ENCODE measurements around the gene ASIC2. TPM values are rescaled to one million over a fixed set of nuclear protein-coding genes. Genes with fewer than 3 reads are reported as not detected.

The ASIC2 gene
- total RNA-seq, 1 experiment from 2014 or later = not detected

DNA sequence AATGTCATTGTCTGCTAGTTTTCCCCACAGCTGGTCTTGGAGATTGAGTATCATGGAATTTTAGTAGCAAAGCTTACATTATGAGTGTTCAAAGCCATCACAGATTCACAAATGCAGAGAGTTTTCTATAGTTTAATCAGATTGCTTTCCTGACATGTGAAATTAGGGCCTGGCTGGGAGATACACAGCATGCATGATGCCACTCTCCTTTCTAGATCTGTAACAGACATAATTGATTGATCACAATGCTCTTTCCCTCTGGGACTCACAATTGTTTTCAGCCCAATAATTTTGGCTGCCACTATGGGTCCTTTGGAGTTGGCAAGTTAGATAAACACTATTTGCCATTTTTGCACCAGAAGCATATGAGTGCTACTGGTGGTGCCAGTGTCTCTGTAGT lies 168.9 kb downstream of the ASIC2 start:
- no peak overlapping the region for H3K4me3 Mint-ChIP-seq (ENCODE audit: unreplicated experiment)

GRCh38 chr17:33121756-33122155 lies 171.3 kb downstream of the ASIC2 start:
- H3K4me3 Mint-ChIP-seq (ENCODE audit: unreplicated experiment) = no peak overlapping the region
- peaks cover 34% of the 10 kb centered on the region for H3K27me3 Mint-ChIP-seq (ENCODE audit: insufficient read depth, unreplicated experiment)
- H3K9me3 Mint-ChIP-seq (ENCODE audit: unreplicated experiment) = no peaks in the 10 kb centered on the region
- TF ChIP-seq, protein P1, sequence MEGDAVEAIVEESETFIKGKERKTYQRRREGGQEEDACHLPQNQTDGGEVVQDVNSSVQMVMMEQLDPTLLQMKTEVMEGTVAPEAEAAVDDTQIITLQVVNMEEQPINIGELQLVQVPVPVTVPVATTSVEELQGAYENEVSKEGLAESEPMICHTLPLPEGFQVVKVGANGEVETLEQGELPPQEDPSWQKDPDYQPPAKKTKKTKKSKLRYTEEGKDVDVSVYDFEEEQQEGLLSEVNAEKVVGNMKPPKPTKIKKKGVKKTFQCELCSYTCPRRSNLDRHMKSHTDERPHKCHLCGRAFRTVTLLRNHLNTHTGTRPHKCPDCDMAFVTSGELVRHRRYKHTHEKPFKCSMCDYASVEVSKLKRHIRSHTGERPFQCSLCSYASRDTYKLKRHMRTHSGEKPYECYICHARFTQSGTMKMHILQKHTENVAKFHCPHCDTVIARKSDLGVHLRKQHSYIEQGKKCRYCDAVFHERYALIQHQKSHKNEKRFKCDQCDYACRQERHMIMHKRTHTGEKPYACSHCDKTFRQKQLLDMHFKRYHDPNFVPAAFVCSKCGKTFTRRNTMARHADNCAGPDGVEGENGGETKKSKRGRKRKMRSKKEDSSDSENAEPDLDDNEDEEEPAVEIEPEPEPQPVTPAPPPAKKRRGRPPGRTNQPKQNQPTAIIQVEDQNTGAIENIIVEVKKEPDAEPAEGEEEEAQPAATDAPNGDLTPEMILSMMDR (IDR thresholded peaks at IDR 0.05; ENCODE audit: insufficient read depth in 1 of 2, low read depth in 1 of 2, low read length in 1 of 2, severe bottlenecking in 1 of 2, unreplicated experiment in 1 of 2) = no peak
- Histone ChIP-seq H3K4me3 (ENCODE audit: low read depth, low read length) (no peak overlapping the region), H3K27me3 (replicated peaks; ENCODE audit: control insufficient read depth, insufficient read depth, low read length) (no peaks in the 10 kb centered on the region; the same call in none of the 2 replicates), H3K36me3 (ENCODE audit: control insufficient read depth, insufficient read depth, low read length) (no peaks in the 10 kb centered on the region), H3K4me1 (no peaks in the 10 kb centered on the region), H3K9me3 (no peaks in the 10 kb centered on the region)
- CTCF ChIA-PET = no interaction called here
- no peak overlapping the region for H3K27ac Mint-ChIP-seq (ENCODE audit: unreplicated experiment)
- POLR2A ChIA-PET = no interaction called here
- H3K36me3 Mint-ChIP-seq (ENCODE audit: insufficient read depth, unreplicated experiment) = no peaks in the 10 kb centered on the region
- intact Hi-C loops (cut with micrococcal nuclease; ENCODE audit: unreplicated experiment) = no loop called here
- DNase-seq = no peak
- no peaks in the 10 kb centered on the region for H3K4me1 Mint-ChIP-seq (ENCODE audit: low read depth, unreplicated experiment)
- BruUV-seq (replicated peaks) = no TSS peak

More for the DNA sequence above, 168.9 kb downstream of the ASIC2 start:
- H3K4me3 ChIP-seq (ENCODE audit: low read depth, low read length) = no peak overlapping the region
- TF ChIP-seq, protein P1 (IDR thresholded peaks at IDR 0.05; ENCODE audit: insufficient read depth in 1 of 2, low read depth in 1 of 2, low read length in 1 of 2, severe bottlenecking in 1 of 2, unreplicated experiment in 1 of 2) = no peak
- Mint-ChIP-seq H3K4me1 (ENCODE audit: low read depth, unreplicated experiment) (no peaks in the 10 kb centered on the region), H3K27ac (ENCODE audit: unreplicated experiment) (no peak overlapping the region), H3K36me3 (ENCODE audit: insufficient read depth, unreplicated experiment) (no peaks in the 10 kb centered on the region), H3K9me3 (ENCODE audit: unreplicated experiment) (no peaks in the 10 kb centered on the region), H3K27me3 (ENCODE audit: insufficient read depth, unreplicated experiment) (peaks cover 36% of the 10 kb centered on the region)
- H3K27me3 ChIP-seq (replicated peaks; ENCODE audit: control insufficient read depth, insufficient read depth, low read length) = no peaks in the 10 kb centered on the region; the same call in none of the 2 replicates
- intact Hi-C loops (cut with micrococcal nuclease; ENCODE audit: unreplicated experiment) = no loop called here
- no TSS peak for BruUV-seq (replicated peaks)
- no peaks in the 10 kb centered on the region for H3K9me3 ChIP-seq
- POLR2A ChIA-PET = no interaction called here
- DNase-seq = no peak
- no peaks in the 10 kb centered on the region for H3K36me3 ChIP-seq (ENCODE audit: control insufficient read depth, insufficient read depth, low read length)
- CTCF ChIA-PET = no interaction called here
- no peaks in the 10 kb centered on the region for H3K4me1 ChIP-seq

- peaks cover 35% of the 10 kb centered on the region for H3K27me3 Mint-ChIP-seq (ENCODE audit: insufficient read depth, unreplicated experiment)
- CTCF ChIA-PET = no interaction called here
- no peaks in the 10 kb centered on the region; the same call in none of the 2 replicates for H3K27me3 ChIP-seq (replicated peaks; ENCODE audit: control insufficient read depth, insufficient read depth, low read length)
- H3K4me1 Mint-ChIP-seq (ENCODE audit: low read depth, unreplicated experiment) = no peaks in the 10 kb centered on the region
- H3K4me1 ChIP-seq = no peaks in the 10 kb centered on the region
- intact Hi-C loops (cut with micrococcal nuclease; ENCODE audit: unreplicated experiment) = no loop called here
- H3K4me3 Mint-ChIP-seq (ENCODE audit: unreplicated experiment) = no peak overlapping the region
- H3K36me3 ChIP-seq (ENCODE audit: control insufficient read depth, insufficient read depth, low read length) = no peaks in the 10 kb centered on the region
- DNase-seq = no peak
- H3K36me3 Mint-ChIP-seq (ENCODE audit: insufficient read depth, unreplicated experiment) = no peaks in the 10 kb centered on the region
- BruUV-seq (replicated peaks) = no TSS peak
- TF ChIP-seq, protein P1 (IDR thresholded peaks at IDR 0.05; ENCODE audit: insufficient read depth in 1 of 2, low read depth in 1 of 2, low read length in 1 of 2, severe bottlenecking in 1 of 2, unreplicated experiment in 1 of 2) = no peak
- no peaks in the 10 kb centered on the region for H3K9me3 Mint-ChIP-seq (ENCODE audit: unreplicated experiment)
- POLR2A ChIA-PET = no interaction called here
- H3K27ac Mint-ChIP-seq (ENCODE audit: unreplicated experiment) = no peak overlapping the region
- H3K9me3 ChIP-seq = no peaks in the 10 kb centered on the region
- no peak overlapping the region for H3K4me3 ChIP-seq (ENCODE audit: low read depth, low read length)
Measured at GRCh38 chr17:33121272-33121671, 171.8 kb downstream of the ASIC2 start.

Measured in Caco-2 (cell line).